GM20000 (cell line): Measurements from ENCODE around the gene METTL21A.
"Not testable (repeated sequence)": the region's sequence is repeated elsewhere in the genome, so short reads cannot be mapped to it uniquely, and the experiment has no call there.

Experiments used
- DNase-seq: peaks from one replicate; pipeline ENCODE4 v3.0.0; 2012; ENCODE audit warnings: low spot score
- CTCF ChIP-seq: IDR thresholded peaks from 2 replicates; pipeline ENCODE4 v1.5.1; 2012; ENCODE audit warnings: mild to moderate bottlenecking, control low read depth; ENCODE audit errors: extremely low read depth, missing control alignments

Gene METTL21A

GRCh38 chr2:207660994-207661393 is 35.8 kb upstream of the METTL21A start:
- no peak for DNase-seq

DNA sequence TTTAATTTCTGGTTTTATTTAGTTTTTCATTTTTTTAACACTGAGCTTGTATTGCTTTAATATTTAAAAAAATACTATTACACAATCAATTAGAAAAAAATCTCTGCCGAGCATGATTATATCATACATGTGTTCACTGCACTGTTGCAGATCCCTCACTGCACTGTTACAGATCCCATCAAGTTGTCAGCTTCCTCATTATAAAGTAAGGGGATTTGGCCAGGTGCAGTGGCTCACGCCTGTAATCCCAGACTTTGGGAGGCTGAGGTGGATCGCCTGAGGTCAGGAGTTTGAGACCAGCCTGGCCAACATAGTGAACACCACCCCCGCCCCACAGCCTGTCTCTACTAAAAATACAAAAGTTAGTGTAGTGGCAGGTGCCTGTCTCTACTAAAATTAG is 33.0 kb upstream of the METTL21A start:
- DNase-seq, result no peak
- no peak for TF ChIP-seq CTCF

More at GRCh38 chr2:207660994-207661393, 35.8 kb upstream of the METTL21A start:
- no peak for TF ChIP-seq CTCF

DNA sequence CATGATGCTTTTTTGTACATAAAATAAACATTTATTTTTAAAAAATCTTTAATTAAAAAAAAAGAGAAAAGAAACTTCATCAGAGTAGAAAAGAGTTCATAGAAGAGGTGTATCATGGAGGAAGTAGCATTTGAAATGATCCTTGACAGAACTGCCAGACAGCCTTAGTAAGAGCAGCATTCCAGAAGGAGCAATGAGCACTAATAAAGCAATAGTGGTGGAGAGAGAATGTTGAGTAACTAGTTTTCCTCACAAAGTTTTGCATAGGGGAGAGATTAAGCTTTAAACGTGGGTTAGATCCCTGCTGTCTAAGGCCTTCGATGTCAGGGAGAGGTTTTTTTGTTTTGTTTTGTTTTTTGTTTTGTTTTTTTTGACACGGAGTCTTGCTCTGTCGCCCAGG is 29.8 kb upstream of the METTL21A start:
- DNase-seq, result no peak
- TF ChIP-seq CTCF, result no peak

GRCh38 chr2:207646582-207646981 is 21.4 kb upstream of the METTL21A start:
- not testable (repeated sequence) for DNase-seq

DNA sequence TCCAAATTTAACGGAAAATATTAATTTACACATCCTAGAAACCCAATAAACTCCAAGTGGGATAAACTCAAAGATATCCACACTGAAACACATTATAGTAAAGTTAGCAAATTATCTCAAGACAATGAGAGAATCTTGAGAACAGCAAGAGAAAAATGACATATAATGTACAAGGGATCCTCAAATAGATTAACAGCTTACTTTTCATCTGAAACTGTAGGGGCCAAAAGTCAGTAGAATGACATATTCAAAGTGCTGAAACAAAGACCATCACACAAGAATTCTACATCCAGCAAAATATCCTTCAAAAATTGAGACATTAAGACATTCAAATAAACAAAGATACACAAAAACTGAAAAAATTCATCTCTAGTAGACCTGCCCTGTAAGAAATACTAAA is 18.7 kb upstream of the METTL21A start:
- no peak for DNase-seq
- no peak for TF ChIP-seq CTCF

- DNase-seq, result no peak
- no peak for TF ChIP-seq CTCF
Observed at GRCh38 chr2:207640661-207641060, 15.5 kb upstream of the METTL21A start.

GRCh38 chr2:207640160-207640559 is 15.0 kb upstream of the METTL21A start:
- DNase-seq, result no peak
- TF ChIP-seq CTCF, result no peak

- not testable (repeated sequence) for DNase-seq
Observed at GRCh38 chr2:207639288-207639687, 14.1 kb upstream of the METTL21A start.
